Measurements from ENCODE around the gene ABCA3. TPM values are rescaled to one million over a fixed set of nuclear protein-coding genes. Genes with fewer than 3 reads are reported as not detected.

ABCA3 gene
- total and polyA plus RNA-seq, 8 donors: 6.8 to 334 (median 12.9) TPM

DNA sequence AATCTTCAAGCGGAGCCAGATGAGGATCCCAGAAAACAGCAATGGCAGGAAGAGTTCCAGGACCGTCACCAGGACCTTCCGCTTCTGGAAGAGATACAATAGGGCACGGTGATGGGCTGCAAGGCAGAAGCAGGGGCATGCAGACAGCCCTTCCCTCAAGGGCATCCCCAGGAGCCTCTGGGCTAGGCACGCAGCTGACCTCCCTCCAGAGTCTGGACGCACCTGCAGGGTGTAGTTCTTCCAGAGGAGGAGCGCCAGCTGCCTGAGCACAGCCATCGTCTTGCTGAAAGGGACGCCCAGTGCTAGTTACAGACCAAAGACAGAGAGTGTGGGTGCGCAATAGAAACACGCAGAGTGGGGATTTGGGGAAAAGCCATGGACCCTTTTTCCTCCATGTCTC is 14.3 kb downstream of the ABCA3 start:
- H3K27ac ChIP-seq: no peak overlapping the region

DNA sequence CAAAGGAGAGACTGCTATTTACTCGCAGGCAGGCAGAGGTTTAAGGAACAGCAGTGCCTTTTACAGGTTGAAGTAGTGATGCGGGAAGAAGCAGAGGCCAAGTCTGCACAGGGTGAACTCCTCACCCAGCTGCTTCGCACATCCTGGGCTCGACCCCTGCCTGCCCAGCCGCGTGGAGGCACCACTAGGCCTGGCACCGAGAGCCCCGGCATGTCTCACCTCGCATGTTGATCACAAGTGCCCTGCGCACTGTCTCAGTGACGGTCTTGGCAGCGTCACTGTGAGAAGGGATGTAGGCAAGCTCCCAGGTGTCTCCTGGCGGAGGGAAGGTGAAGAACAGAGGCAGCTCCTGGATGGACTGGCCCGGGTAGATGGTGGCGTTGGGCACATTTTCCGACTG is 14.7 kb downstream of the ABCA3 start:
- DNase-seq (peak in 1 of 4 donors; percentile 61), ATAC-seq (no peak)
- H3K4me1 ChIP-seq: no peaks in the 10 kb centered on the region
- intact Hi-C loops (cut with DNase I): no loop called here
- H3K27me3 ChIP-seq: no peaks in the 10 kb centered on the region
- H3K9me3 ChIP-seq: no peaks in the 10 kb centered on the region
- H3K27ac ChIP-seq: no peak overlapping the region
- H3K36me3 ChIP-seq: peaks cover 0 to 53% of the 10 kb centered on the region in 2 donors
- H3K4me3 ChIP-seq: peak overlapping the region in 1 of 2 donors; percentile 39
- TF ChIP-seq, protein P1, sequence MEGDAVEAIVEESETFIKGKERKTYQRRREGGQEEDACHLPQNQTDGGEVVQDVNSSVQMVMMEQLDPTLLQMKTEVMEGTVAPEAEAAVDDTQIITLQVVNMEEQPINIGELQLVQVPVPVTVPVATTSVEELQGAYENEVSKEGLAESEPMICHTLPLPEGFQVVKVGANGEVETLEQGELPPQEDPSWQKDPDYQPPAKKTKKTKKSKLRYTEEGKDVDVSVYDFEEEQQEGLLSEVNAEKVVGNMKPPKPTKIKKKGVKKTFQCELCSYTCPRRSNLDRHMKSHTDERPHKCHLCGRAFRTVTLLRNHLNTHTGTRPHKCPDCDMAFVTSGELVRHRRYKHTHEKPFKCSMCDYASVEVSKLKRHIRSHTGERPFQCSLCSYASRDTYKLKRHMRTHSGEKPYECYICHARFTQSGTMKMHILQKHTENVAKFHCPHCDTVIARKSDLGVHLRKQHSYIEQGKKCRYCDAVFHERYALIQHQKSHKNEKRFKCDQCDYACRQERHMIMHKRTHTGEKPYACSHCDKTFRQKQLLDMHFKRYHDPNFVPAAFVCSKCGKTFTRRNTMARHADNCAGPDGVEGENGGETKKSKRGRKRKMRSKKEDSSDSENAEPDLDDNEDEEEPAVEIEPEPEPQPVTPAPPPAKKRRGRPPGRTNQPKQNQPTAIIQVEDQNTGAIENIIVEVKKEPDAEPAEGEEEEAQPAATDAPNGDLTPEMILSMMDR (IDR thresholded peaks at IDR 0.05): no peak

More for the DNA sequence above, 14.3 kb downstream of the ABCA3 start:
- ATAC-seq (no peak), DNase-seq (peak in 1 of 4 donors; percentile 41)
- Histone ChIP-seq H3K4me1 (no peaks in the 10 kb centered on the region), H3K9me3 (no peaks in the 10 kb centered on the region), H3K36me3 (peaks cover 0 to 50% of the 10 kb centered on the region in 2 donors), H3K4me3 (peak overlapping the region in 1 of 2 donors; percentile 39), H3K27me3 (no peaks in the 10 kb centered on the region)
- intact Hi-C loops (cut with DNase I): no loop called here
- TF ChIP-seq, protein P1 (IDR thresholded peaks at IDR 0.05): no peak

DNA sequence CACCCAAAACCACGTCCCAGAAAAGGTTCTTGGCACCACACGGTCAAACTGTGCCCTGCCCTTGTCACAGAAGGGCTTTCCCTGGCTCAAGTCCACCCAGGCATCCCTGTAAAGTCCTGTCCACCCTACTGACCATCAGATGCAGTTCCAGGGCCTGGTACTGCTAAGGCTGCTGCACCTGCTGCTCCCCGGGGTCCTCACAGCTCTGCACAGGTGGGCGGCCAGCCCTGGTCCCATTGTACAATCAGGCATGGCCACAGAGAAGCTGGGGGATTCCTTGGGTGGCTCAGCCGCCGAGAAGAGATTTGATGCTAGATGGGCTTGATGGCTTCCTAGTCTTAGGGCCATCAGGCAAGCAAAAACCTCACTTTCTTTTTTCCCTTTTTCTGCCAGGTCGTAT is 15.3 kb downstream of the ABCA3 start:
- TF ChIP-seq, protein P1 (IDR thresholded peaks at IDR 0.05): no peak
- no peaks in the 10 kb centered on the region for H3K9me3 ChIP-seq
- H3K27ac ChIP-seq: no peak overlapping the region
- H3K27me3 ChIP-seq: no peaks in the 10 kb centered on the region
- peaks cover 0 to 56% of the 10 kb centered on the region in 2 donors for H3K36me3 ChIP-seq
- no peak for ATAC-seq
- DNase-seq: peak in 1 of 4 donors; percentile 53
- no peaks in the 10 kb centered on the region for H3K4me1 ChIP-seq
- peak overlapping the region in 1 of 2 donors; percentile 39 for H3K4me3 ChIP-seq
- intact Hi-C loops (cut with DNase I): no loop called here

DNA sequence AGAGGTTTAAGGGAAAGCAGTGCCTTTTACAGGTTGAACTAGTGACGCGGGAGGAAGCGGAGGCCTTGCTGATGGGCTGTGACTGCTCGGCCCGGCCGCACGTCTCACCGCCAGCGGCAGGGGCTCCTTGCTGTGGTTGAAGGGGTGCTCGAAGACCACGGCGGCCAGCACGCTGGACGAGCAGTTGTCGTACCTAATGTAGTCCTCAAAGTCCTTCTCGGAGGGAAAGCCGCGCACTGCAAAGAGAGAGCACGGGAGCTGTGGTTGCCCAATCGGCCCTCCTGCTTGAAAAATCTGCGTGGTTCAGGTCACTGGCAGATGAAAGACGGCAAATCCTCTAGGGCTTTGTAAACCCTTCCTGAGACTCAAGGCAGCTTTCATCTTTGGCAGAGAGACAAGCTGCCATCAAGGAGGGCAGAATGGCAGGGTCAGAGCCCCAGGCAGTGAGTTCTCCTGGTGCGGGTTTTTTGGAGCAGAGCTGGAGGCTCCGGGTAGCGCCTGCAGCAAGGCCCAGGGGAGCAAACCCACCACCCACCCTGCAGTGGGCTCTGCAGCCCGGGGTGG is 16.1 kb downstream of the ABCA3 start:
- intact Hi-C loops (cut with DNase I): no loop called here
- no peaks in the 10 kb centered on the region for H3K4me1 ChIP-seq
- ATAC-seq (peak; percentile 45), DNase-seq (peak in 1 of 4 donors; percentile 73)
- peaks cover 0 to 59% of the 10 kb centered on the region in 2 donors for H3K36me3 ChIP-seq
- no peaks in the 10 kb centered on the region for H3K27me3 ChIP-seq
- H3K9me3 ChIP-seq: no peaks in the 10 kb centered on the region
- H3K27ac ChIP-seq: peak overlapping the region in 1 of 2 donors; percentile 13
- TF ChIP-seq, protein P1 (IDR thresholded peaks at IDR 0.05): no peak
- H3K4me3 ChIP-seq: peak overlapping the region in 1 of 2 donors; percentile 39

DNA sequence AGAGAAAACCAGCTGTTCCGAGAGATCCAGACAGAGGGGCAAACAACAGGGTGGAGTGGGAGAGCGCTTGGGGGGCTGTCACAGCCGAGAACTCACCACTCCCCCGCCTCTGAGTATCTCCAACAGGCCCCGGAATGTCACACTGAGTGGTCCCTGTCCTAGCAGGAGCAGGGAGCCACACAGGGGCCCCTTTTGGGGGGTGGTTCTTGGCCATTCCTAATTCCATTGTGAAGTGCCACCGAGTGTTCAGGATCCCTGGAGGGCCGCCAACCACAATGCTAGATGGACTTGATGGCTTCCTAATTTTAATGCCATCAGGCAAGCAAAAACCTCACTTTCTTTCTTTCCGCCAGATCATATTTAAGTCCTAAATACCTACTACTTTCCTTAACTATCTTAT is 16.8 kb downstream of the ABCA3 start:
- no peak for ATAC-seq
- intact Hi-C loops (cut with DNase I): no loop called here
- no peaks in the 10 kb centered on the region for H3K27me3 ChIP-seq
- H3K4me1 ChIP-seq: no peaks in the 10 kb centered on the region
- peaks cover 0 to 66% of the 10 kb centered on the region in 2 donors for H3K36me3 ChIP-seq
- H3K9me3 ChIP-seq: no peaks in the 10 kb centered on the region
- peak in 1 of 4 donors; percentile 28 for DNase-seq
- TF ChIP-seq, protein P1 (IDR thresholded peaks at IDR 0.05): no peak
- H3K4me3 ChIP-seq: peak overlapping the region in 1 of 2 donors; percentile 39
- peak overlapping the region in 1 of 2 donors; percentile 19 for H3K27ac ChIP-seq
